SK-N-SH treated with all-trans-retinoic acid at 6 μM for 48 hours (cell line): Measurements from ENCODE around the gene ADAMTS10.

Experiments
- BACH2 ChIP-seq: fragments of 250-450 bp; sonication (Bioruptor Pico); IDR thresholded peaks from 2 replicates; pipeline ENCODE4 v1.9.0; 2021; ENCODE audit warnings: mild to moderate bottlenecking, borderline replicate concordance
- ISL1 ChIP-seq: fragments of 250-450 bp; sonication (Bioruptor Pico); IDR thresholded peaks from 2 replicates; pipeline ENCODE4 v2.1.2; 2022; ENCODE audit warnings: mild to moderate bottlenecking, moderate library complexity
- OSR1 ChIP-seq: fragments of 250-450 bp; sonication (Bioruptor Pico); IDR thresholded peaks from 2 replicates; pipeline ENCODE4 v1.8.0; 2022; ENCODE audit warnings: moderate library complexity, mild to moderate bottlenecking, inconsistent platforms
- RARB ChIP-seq: fragments of 250-450 bp; sonication (Bioruptor Pico); IDR thresholded peaks from 2 replicates; pipeline ENCODE4 v1.8.0; 2021; ENCODE audit warnings: mild to moderate bottlenecking, moderate library complexity

GRCh38 chr19:8580710-8581281 lies 29.7 kb downstream of the ADAMTS10 start:
- TF ChIP-seq OSR1 (CRISPR knock-in tag) = no peak
- no peak for TF ChIP-seq ISL1 (CRISPR knock-in tag)
- TF ChIP-seq BACH2 = no peak
- TF ChIP-seq RARB = no peak
